Measurements from ENCODE around the gene UTF1. TPM values are rescaled to one million over a fixed set of nuclear protein-coding genes. Genes with fewer than 3 reads are reported as not detected.
A peak's percentile ranks its signal among the peaks of the same experiment; 100 is the strongest.

The UTF1 gene
- polyA plus RNA-seq, 3 donors, result 0.14 to 0.48 (median 0.24) TPM

- no peak overlapping the region for H3K27ac ChIP-seq (ENCODE audit: low read depth in 1 of 2, low read length in 2 of 2)
- H3K9me3 Mint-ChIP-seq, result peaks cover 0 to 2% (median 0%) of the 10 kb centered on the region in 7 donors
- H3K9ac ChIP-seq (ENCODE audit: insufficient read depth, low read length, poor library complexity, severe bottlenecking), result no peak overlapping the region
- no peaks in the 10 kb centered on the region for H3K9me3 ChIP-seq (replicated peaks in 1 of 2; ENCODE audit: control insufficient read depth in 1 of 2, insufficient read depth in 1 of 2, low read length in 2 of 2)
- peaks cover 37 to 54% of the 10 kb centered on the region in 2 donors for H3K36me3 Mint-ChIP-seq
- peaks cover 0 to 18% (median 2%) of the 10 kb centered on the region in 3 donors for H3K27me3 Mint-ChIP-seq (ENCODE audit: low read depth in 3 of 3)
- no peak for TF ChIP-seq CTCF (IDR thresholded peaks at IDR 0.05)
- H3K4me3 Mint-ChIP-seq, result peak overlapping the region in 1 of 2 donors; percentile 42
- no peak overlapping the region for H2AFZ ChIP-seq (ENCODE audit: insufficient read depth, low read depth, low read length, poor library complexity, severe bottlenecking)
- H3K4me1 ChIP-seq (ENCODE audit: control insufficient read depth in 1 of 2, insufficient read depth in 2 of 2, low read length in 2 of 2), result peaks cover 33 to 41% of the 10 kb centered on the region in 2 donors
- no peaks in the 10 kb centered on the region for H3K27me3 ChIP-seq (ENCODE audit: control insufficient read depth in 2 of 2, insufficient read depth in 2 of 2, low read length in 2 of 2)
- H3K27ac Mint-ChIP-seq, result peak overlapping the region in 2 of 7 donors; percentile 43 to 58
- 91% methylated on average over 18 of the region's 29 CpGs for WGBS (ENCODE audit: insufficient coverage)
- no peak overlapping the region for H3K4me2 ChIP-seq (replicated peaks; ENCODE audit: extremely low read depth, low read length, poor library complexity, severe bottlenecking)
- no peak for DNase-seq
- peaks cover 35% of the 10 kb centered on the region for H3K79me2 ChIP-seq (ENCODE audit: insufficient read depth, low read length)
- intact Hi-C loops (cut with micrococcal nuclease), result no loop called here
- H4K20me1 ChIP-seq (ENCODE audit: insufficient read depth, low read length), result peaks cover 81% of the 10 kb centered on the region
- peaks cover 61 to 64% of the 10 kb centered on the region in 2 donors for H3K36me3 ChIP-seq (replicated peaks in 1 of 2; ENCODE audit: control insufficient read depth in 1 of 2, insufficient read depth in 2 of 2, low read length in 2 of 2)
- peaks cover 19% of the 10 kb centered on the region for H3K4me1 Mint-ChIP-seq
- H3K4me3 ChIP-seq (replicated peaks in 1 of 3; ENCODE audit: low read depth in 2 of 3, low read length in 3 of 3), result no peak overlapping the region
Observed at GRCh38 chr10:133272301-133272963, 42.4 kb downstream of the UTF1 start.

GRCh38 chr10:133272964-133273420 lies 43.0 kb downstream of the UTF1 start:
- no peak for DNase-seq
- no peak for TF ChIP-seq CTCF (IDR thresholded peaks at IDR 0.05)
- peaks cover 37 to 48% of the 10 kb centered on the region in 2 donors for H3K36me3 Mint-ChIP-seq
- H3K4me3 ChIP-seq (replicated peaks in 1 of 3; ENCODE audit: low read depth in 2 of 3, low read length in 3 of 3), result no peak overlapping the region
- H3K27me3 ChIP-seq (ENCODE audit: control insufficient read depth in 2 of 2, insufficient read depth in 2 of 2, low read length in 2 of 2), result no peaks in the 10 kb centered on the region
- no peak overlapping the region for H3K27ac ChIP-seq (ENCODE audit: low read depth in 1 of 2, low read length in 2 of 2)
- no peak overlapping the region for H3K4me3 Mint-ChIP-seq
- H3K27me3 Mint-ChIP-seq (ENCODE audit: low read depth in 3 of 3), result peaks cover 0 to 18% (median 2%) of the 10 kb centered on the region in 3 donors
- 96% methylated on average over 25 of the region's 25 CpGs for WGBS (ENCODE audit: insufficient coverage)
- intact Hi-C loops (cut with micrococcal nuclease), result no loop called here
- peaks cover 39 to 46% of the 10 kb centered on the region in 2 donors for H3K4me1 ChIP-seq (ENCODE audit: control insufficient read depth in 1 of 2, insufficient read depth in 2 of 2, low read length in 2 of 2)
- H4K20me1 ChIP-seq (ENCODE audit: insufficient read depth, low read length), result peaks cover 75% of the 10 kb centered on the region
- no peak overlapping the region for H3K4me2 ChIP-seq (replicated peaks; ENCODE audit: extremely low read depth, low read length, poor library complexity, severe bottlenecking)
- peaks cover 0 to 2% (median 0%) of the 10 kb centered on the region in 7 donors for H3K9me3 Mint-ChIP-seq
- H3K9ac ChIP-seq (ENCODE audit: insufficient read depth, low read length, poor library complexity, severe bottlenecking), result no peak overlapping the region
- no peak overlapping the region for H3K27ac Mint-ChIP-seq
- H3K79me2 ChIP-seq (ENCODE audit: insufficient read depth, low read length), result peaks cover 36% of the 10 kb centered on the region
- peaks cover 58 to 59% of the 10 kb centered on the region in 2 donors for H3K36me3 ChIP-seq (replicated peaks in 1 of 2; ENCODE audit: control insufficient read depth in 1 of 2, insufficient read depth in 2 of 2, low read length in 2 of 2)
- no peak overlapping the region for H2AFZ ChIP-seq (ENCODE audit: insufficient read depth, low read depth, low read length, poor library complexity, severe bottlenecking)
- H3K9me3 ChIP-seq (replicated peaks in 1 of 2; ENCODE audit: control insufficient read depth in 1 of 2, insufficient read depth in 1 of 2, low read length in 2 of 2), result no peaks in the 10 kb centered on the region
- H3K4me1 Mint-ChIP-seq, result peaks cover 24% of the 10 kb centered on the region

Measured in CD14-positive monocyte (primary cell).